ENCODE data around the gene ARHGAP44. TPM values are rescaled to one million over a fixed set of nuclear protein-coding genes. Genes with fewer than 3 reads are reported as not detected.

The ARHGAP44 gene
- total RNA-seq, 1 donor from 2014 or later = 12.4 TPM

- no peak overlapping the region for H3K27ac Mint-ChIP-seq
- H3K27me3 Mint-ChIP-seq = no peaks in the 10 kb centered on the region
- no peak overlapping the region for H3K4me3 Mint-ChIP-seq (ENCODE audit: low read depth)
- DNase-seq (ENCODE audit: low spot score, unreplicated experiment) = no peak
- H3K36me3 Mint-ChIP-seq (ENCODE audit: insufficient read depth) = peaks cover 13% of the 10 kb centered on the region
- no peak for TF ChIP-seq CTCF (IDR thresholded peaks at IDR 0.05; ENCODE audit: unreplicated experiment)
- H3K4me1 Mint-ChIP-seq (ENCODE audit: low read depth) = no peaks in the 10 kb centered on the region
- H3K9me3 Mint-ChIP-seq (ENCODE audit: low read depth) = no peaks in the 10 kb centered on the region
Observed at GRCh38 chr17:12947047-12947446, 157.7 kb downstream of the ARHGAP44 start.

- Mint-ChIP-seq H3K4me3 (ENCODE audit: low read depth) (no peak overlapping the region), H3K27ac (no peak overlapping the region), H3K36me3 (ENCODE audit: insufficient read depth) (peaks cover 40% of the 10 kb centered on the region), H3K27me3 (no peaks in the 10 kb centered on the region), H3K4me1 (ENCODE audit: low read depth) (no peaks in the 10 kb centered on the region), H3K9me3 (ENCODE audit: low read depth) (peaks cover 7% of the 10 kb centered on the region)
- TF ChIP-seq CTCF (IDR thresholded peaks at IDR 0.05; ENCODE audit: unreplicated experiment) = no peak
- DNase-seq (ENCODE audit: low spot score, unreplicated experiment) = no peak
Observed at GRCh38 chr17:12952012-12952411, 162.7 kb downstream of the ARHGAP44 start.

- Mint-ChIP-seq H3K9me3 (ENCODE audit: low read depth) (peaks cover 12% of the 10 kb centered on the region), H3K4me3 (ENCODE audit: low read depth) (no peak overlapping the region), H3K36me3 (ENCODE audit: insufficient read depth) (peaks cover 47% of the 10 kb centered on the region), H3K27me3 (no peaks in the 10 kb centered on the region), H3K27ac (no peak overlapping the region), H3K4me1 (ENCODE audit: low read depth) (no peaks in the 10 kb centered on the region)
- no peak for TF ChIP-seq CTCF (IDR thresholded peaks at IDR 0.05; ENCODE audit: unreplicated experiment)
- DNase-seq (ENCODE audit: low spot score, unreplicated experiment) = no peak
Observed at GRCh38 chr17:12953156-12953555, 163.9 kb downstream of the ARHGAP44 start.

GRCh38 chr17:12955521-12955920 is 166.2 kb downstream of the ARHGAP44 start:
- peaks cover 54% of the 10 kb centered on the region for H3K36me3 Mint-ChIP-seq (ENCODE audit: insufficient read depth)

GRCh38 chr17:12958786-12959185 is 169.5 kb downstream of the ARHGAP44 start:
- no peak for DNase-seq (ENCODE audit: low spot score, unreplicated experiment)
- H3K27me3 Mint-ChIP-seq = no peaks in the 10 kb centered on the region
- H3K4me3 Mint-ChIP-seq (ENCODE audit: low read depth) = no peak overlapping the region
- no peak overlapping the region for H3K27ac Mint-ChIP-seq
- H3K9me3 Mint-ChIP-seq (ENCODE audit: low read depth) = peaks cover 12% of the 10 kb centered on the region
- peaks cover 43% of the 10 kb centered on the region for H3K36me3 Mint-ChIP-seq (ENCODE audit: insufficient read depth)
- no peaks in the 10 kb centered on the region for H3K4me1 Mint-ChIP-seq (ENCODE audit: low read depth)
- TF ChIP-seq CTCF (IDR thresholded peaks at IDR 0.05; ENCODE audit: unreplicated experiment) = no peak

More at GRCh38 chr17:12955521-12955920, 166.2 kb downstream of the ARHGAP44 start:
- Mint-ChIP-seq H3K4me3 (ENCODE audit: low read depth) (no peak overlapping the region), H3K27me3 (no peaks in the 10 kb centered on the region), H3K4me1 (ENCODE audit: low read depth) (no peaks in the 10 kb centered on the region), H3K9me3 (ENCODE audit: low read depth) (peaks cover 12% of the 10 kb centered on the region), H3K27ac (no peak overlapping the region)
- DNase-seq (ENCODE audit: low spot score, unreplicated experiment) = no peak
- no peak for TF ChIP-seq CTCF (IDR thresholded peaks at IDR 0.05; ENCODE audit: unreplicated experiment)
